DOHH2 (cell line): ENCODE measurements around the gene PGAP3.
"Not testable (repeated sequence)": the region's sequence is repeated elsewhere in the genome, so short reads cannot be mapped to it uniquely, and the experiment has no call there.

Experiments
- H3F3A ChIP-seq: fragments of 200-600 bp; sonication (generic), shearing (Covaris generic); 2 replicates; pipeline ENCODE4 v1.6.0; 2016; ENCODE audit warnings: antibody characterized with exemption, mild to moderate bottlenecking; ENCODE audit not compliant: control insufficient read depth, insufficient read depth
- H3K27ac ChIP-seq: fragments of 200-600 bp; sonication (generic); 2 replicates; pipeline ENCODE4 v1.5.1; 2014; ENCODE audit warnings: low read depth, mild to moderate bottlenecking, low read length, moderate library complexity
- H3K27me3 ChIP-seq: fragments of 200-600 bp; sonication (generic); 2 replicates; pipeline ENCODE4 v1.6.1; 2014; ENCODE audit warnings: mild to moderate bottlenecking, low read length, mixed read lengths; ENCODE audit not compliant: control insufficient read depth
- H3K36me3 ChIP-seq: fragments of 200-600 bp; sonication (generic); 2 replicates; pipeline ENCODE4 v1.6.1; 2014; ENCODE audit warnings: mild to moderate bottlenecking, low read length, moderate library complexity, mixed read lengths; ENCODE audit not compliant: control insufficient read depth
- H3K4me1 ChIP-seq: fragments of 200-600 bp; sonication (generic); 2 replicates; pipeline ENCODE4 v1.6.1; 2014; ENCODE audit warnings: mild to moderate bottlenecking, low read length, mixed read lengths; ENCODE audit not compliant: control insufficient read depth
- H3K4me2 ChIP-seq: fragments of 200-600 bp; sonication (generic); 2 replicates; pipeline ENCODE4 v1.6.0; 2014; ENCODE audit warnings: mild to moderate bottlenecking, low read length, moderate library complexity
- H3K4me3 ChIP-seq: fragments of 200-600 bp; sonication (generic); 2 replicates; pipeline ENCODE4 v1.5.1; 2014; ENCODE audit warnings: mild to moderate bottlenecking, low read length, mixed read lengths
- H3K79me2 ChIP-seq: fragments of 200-600 bp; sonication (generic); 2 replicates; pipeline ENCODE4 v1.6.1; 2014; ENCODE audit warnings: mild to moderate bottlenecking, low read length, mixed read lengths; ENCODE audit not compliant: control insufficient read depth
- H3K9me2 ChIP-seq: fragments of 200-600 bp; sonication (generic); replicated peaks from 2 replicates; pipeline ENCODE4 v1.6.1; 2014; ENCODE audit warnings: mild to moderate bottlenecking, low read length, mixed read lengths; ENCODE audit not compliant: control insufficient read depth
- H3K9me3 ChIP-seq: fragments of 200-600 bp; sonication (generic); 2 replicates; pipeline ENCODE4 v1.6.1; 2014; ENCODE audit warnings: antibody characterized with exemption, low read length, mixed read lengths; ENCODE audit not compliant: control insufficient read depth, insufficient read depth
- H4K20me1 ChIP-seq: fragments of 200-600 bp; sonication (generic); 2 replicates; pipeline ENCODE4 v1.6.0; 2014; ENCODE audit warnings: low read depth, mild to moderate bottlenecking, antibody characterized with exemption, low read length, moderate library complexity; ENCODE audit not compliant: control insufficient read depth, insufficient read depth
- EZH2phosphoT487 ChIP-seq: fragments of 200-600 bp; sonication (generic); IDR thresholded peaks from 2 replicates; pipeline ENCODE4 v1.6.1; 2017; ENCODE audit warnings: borderline replicate concordance, mild to moderate bottlenecking, antibody characterized with exemption, low read length, moderate library complexity, mixed read lengths
- TF ChIP-seq, protein P1 (sequence below): fragments of 200-600 bp; sonication (generic); IDR thresholded peaks from one replicate; pipeline ENCODE4 v1.5.1; 2014; ENCODE audit warnings: antibody characterized with exemption, mild to moderate bottlenecking, low read depth, low read length; ENCODE audit not compliant: poor library complexity, severe bottlenecking

PGAP3 gene

DNA sequence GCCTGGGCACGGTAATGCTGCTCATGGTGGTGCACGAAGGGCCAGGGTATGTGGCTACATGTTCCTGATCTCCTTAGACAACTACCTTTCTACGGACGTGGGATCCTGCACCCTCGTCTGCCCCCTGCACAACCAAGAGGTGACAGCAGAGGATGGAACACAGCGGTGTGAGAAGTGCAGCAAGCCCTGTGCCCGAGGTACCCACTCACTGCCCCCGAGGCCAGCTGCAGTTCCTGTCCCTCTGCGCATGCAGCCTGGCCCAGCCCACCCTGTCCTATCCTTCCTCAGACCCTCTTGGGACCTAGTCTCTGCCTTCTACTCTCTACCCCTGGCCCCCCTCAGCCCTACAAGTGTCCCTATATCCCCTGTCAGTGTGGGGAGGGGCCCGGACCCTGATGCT lies 24.0 kb upstream of the PGAP3 start:
- Histone ChIP-seq H3K4me1 (peaks cover 14% of the 10 kb centered on the region), H3K4me2 (no peak overlapping the region), H3K79me2 (no peaks in the 10 kb centered on the region), H3K4me3 (no peak overlapping the region), H3K27me3 (no peaks in the 10 kb centered on the region), H3K36me3 (no peaks in the 10 kb centered on the region), H3K9me3 (no peaks in the 10 kb centered on the region), H4K20me1 (no peaks in the 10 kb centered on the region), H3K27ac (no peak overlapping the region), H3K9me2 (no peaks in the 10 kb centered on the region), H3F3A (no peaks in the 10 kb centered on the region)
- TF ChIP-seq, protein P1, sequence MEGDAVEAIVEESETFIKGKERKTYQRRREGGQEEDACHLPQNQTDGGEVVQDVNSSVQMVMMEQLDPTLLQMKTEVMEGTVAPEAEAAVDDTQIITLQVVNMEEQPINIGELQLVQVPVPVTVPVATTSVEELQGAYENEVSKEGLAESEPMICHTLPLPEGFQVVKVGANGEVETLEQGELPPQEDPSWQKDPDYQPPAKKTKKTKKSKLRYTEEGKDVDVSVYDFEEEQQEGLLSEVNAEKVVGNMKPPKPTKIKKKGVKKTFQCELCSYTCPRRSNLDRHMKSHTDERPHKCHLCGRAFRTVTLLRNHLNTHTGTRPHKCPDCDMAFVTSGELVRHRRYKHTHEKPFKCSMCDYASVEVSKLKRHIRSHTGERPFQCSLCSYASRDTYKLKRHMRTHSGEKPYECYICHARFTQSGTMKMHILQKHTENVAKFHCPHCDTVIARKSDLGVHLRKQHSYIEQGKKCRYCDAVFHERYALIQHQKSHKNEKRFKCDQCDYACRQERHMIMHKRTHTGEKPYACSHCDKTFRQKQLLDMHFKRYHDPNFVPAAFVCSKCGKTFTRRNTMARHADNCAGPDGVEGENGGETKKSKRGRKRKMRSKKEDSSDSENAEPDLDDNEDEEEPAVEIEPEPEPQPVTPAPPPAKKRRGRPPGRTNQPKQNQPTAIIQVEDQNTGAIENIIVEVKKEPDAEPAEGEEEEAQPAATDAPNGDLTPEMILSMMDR = no peak
- no peak for TF ChIP-seq EZH2phosphoT487

DNA sequence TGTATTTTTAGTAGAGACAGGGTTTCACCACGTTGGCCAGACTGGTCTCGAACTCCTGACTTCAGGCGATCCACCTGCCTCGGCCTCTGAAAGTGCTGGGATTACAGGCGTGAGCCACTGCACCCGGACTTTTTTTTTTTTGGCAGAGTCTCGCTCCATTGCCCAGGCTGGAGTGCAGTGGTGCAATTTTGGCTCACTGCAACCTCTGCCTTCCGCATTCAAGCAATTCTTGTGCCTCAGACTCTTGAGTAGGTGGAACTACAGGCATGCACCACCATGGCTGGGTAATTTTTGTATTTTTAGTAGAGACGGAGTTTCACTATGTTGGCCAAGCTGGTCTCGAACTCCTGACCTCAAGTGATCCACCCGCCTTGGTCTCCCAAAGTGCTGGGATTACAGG lies 23.2 kb upstream of the PGAP3 start:
- H3K9me2 ChIP-seq, H3K36me3 ChIP-seq, H3K27ac ChIP-seq, H4K20me1 ChIP-seq, H3K4me2 ChIP-seq, H3K4me3 ChIP-seq, H3F3A ChIP-seq, H3K27me3 ChIP-seq, H3K79me2 ChIP-seq, H3K9me3 ChIP-seq: not testable (repeated sequence)
- peaks cover 15% of the 10 kb centered on the region for H3K4me1 ChIP-seq

DNA sequence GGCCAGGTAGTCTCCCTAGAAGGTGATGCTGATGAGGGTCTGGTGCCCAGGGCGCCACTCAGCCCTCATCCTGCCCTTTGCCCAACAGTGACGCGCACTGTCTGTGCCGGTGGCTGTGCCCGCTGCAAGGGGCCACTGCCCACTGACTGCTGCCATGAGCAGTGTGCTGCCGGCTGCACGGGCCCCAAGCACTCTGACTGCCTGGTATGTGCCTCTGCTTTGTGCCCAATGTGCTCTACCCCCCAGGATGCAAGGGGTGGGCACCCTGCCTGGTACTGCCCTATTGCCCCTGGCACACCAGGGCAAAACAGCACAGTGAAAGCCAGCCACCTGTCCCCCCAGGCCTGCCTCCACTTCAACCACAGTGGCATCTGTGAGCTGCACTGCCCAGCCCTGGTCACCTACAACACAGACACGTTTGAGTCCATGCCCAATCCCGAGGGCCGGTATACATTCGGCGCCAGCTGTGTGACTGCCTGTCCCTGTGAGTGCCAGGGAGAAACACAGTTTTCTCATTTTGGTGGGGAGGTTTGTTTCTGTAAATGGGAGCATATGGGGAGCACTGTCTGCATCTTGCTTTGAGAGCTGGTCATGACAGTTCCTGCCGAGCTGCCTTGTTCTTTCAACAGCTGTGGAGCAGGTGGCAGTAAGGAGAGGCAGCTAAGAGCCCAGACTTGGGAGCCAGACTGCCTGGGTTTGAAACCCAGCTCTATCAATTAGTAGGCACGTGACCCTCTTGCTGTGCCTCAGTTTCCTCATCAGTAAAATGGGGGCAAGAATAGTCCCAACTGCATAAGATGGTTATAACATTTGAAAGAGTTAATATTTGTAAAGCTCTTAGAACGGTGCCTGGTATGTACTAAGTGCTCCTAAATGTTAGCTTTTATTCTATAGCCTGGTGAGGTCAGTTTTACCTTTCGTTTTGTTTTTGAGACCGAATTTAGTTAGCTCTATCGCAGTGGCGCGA lies 22.4 kb upstream of the PGAP3 start:
- Histone ChIP-seq H3K79me2 (no peaks in the 10 kb centered on the region), H3K4me3 (no peak overlapping the region), H4K20me1 (no peaks in the 10 kb centered on the region), H3F3A (no peaks in the 10 kb centered on the region), H3K9me2 (no peaks in the 10 kb centered on the region), H3K9me3 (no peaks in the 10 kb centered on the region), H3K36me3 (no peaks in the 10 kb centered on the region), H3K27ac (no peak overlapping the region), H3K27me3 (no peaks in the 10 kb centered on the region), H3K4me2 (no peak overlapping the region), H3K4me1 (peaks cover 15% of the 10 kb centered on the region)
- TF ChIP-seq, protein P1 = no peak
- TF ChIP-seq EZH2phosphoT487 = no peak

DNA sequence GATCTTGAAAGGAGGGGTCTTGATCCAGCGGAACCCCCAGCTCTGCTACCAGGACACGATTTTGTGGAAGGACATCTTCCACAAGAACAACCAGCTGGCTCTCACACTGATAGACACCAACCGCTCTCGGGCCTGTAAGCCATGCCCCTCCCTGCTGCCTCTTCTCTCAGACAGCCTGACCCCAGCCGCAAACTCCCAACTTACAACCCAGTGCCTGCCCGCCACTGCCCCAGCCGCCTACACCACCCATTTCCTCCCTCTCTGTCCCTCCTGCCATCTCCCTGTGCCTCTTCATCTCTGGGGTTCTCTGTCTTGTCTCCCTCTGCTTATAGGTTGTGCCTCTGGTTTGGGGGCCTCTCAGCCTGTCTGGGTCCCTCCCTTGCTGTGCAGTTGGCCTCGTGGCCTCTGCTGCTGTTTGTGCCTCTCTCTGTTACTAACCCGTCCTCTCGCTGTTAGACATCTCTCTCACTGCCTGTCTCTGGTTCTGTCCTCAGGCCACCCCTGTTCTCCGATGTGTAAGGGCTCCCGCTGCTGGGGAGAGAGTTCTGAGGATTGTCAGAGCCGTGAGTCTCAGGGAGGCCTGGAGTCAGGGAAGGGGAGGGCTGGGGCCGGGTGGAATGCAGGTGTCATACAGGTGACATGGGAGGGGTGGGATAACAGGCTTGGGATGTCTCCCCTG lies 21.6 kb upstream of the PGAP3 start:
- H3K4me1 ChIP-seq = peaks cover 15% of the 10 kb centered on the region
- H3K79me2 ChIP-seq = no peaks in the 10 kb centered on the region
- no peaks in the 10 kb centered on the region for H4K20me1 ChIP-seq
- no peak overlapping the region for H3K4me3 ChIP-seq
- H3K27ac ChIP-seq = no peak overlapping the region
- H3K4me2 ChIP-seq = no peak overlapping the region
- no peaks in the 10 kb centered on the region for H3K36me3 ChIP-seq
- no peaks in the 10 kb centered on the region for H3K9me3 ChIP-seq
- H3K27me3 ChIP-seq = no peaks in the 10 kb centered on the region
- no peaks in the 10 kb centered on the region for H3F3A ChIP-seq
- TF ChIP-seq, protein P1 = no peak
- no peak for TF ChIP-seq EZH2phosphoT487
- H3K9me2 ChIP-seq = no peaks in the 10 kb centered on the region
